K562 (cell line): ENCODE results near the gene CACNA2D3.

Experiments
- EP300 ChIP-seq: IDR thresholded peaks from 2 replicates; pipeline ENCODE4 v1.6.1; 2012; ENCODE audit warnings: low read length, improper control_type of control experiment
- TARDBP ChIP-seq: fragments of 450-650 bp; IDR thresholded peaks from 2 replicates; pipeline ENCODE4 v1.6.1; 2016
- ZFP1 ChIP-seq: fragments of 450-650 bp; formaldehyde crosslinking; IDR thresholded peaks from 2 replicates; pipeline ENCODE4 v1.4.0; 2020; ENCODE audit warnings: mild to moderate bottlenecking, mixed read lengths
- TF ChIP-seq, protein P1 (sequence below), 3 experiments: IDR thresholded peaks in 2 of 3; conservative IDR thresholded peaks in 1 of 3; 2 replicates each; pipeline ENCODE4 v1.5.1; 2011 to 2012; ENCODE audit warnings: low read length in 3 of 3, mild to moderate bottlenecking in 3 of 3, control low read depth in 2 of 3, improper control_type of control experiment in 1 of 3, inconsistent platforms in 1 of 3, low read depth in 1 of 3, mixed read lengths in 1 of 3, moderate library complexity in 1 of 3; ENCODE audit not compliant: insufficient read depth in 2 of 3
- TF ChIP-seq, protein P2 (sequence below): fragments of 450-650 bp; IDR thresholded peaks from 2 replicates; pipeline ENCODE4 v1.6.1; 2016; ENCODE audit warnings: antibody characterized with exemption

DNA sequence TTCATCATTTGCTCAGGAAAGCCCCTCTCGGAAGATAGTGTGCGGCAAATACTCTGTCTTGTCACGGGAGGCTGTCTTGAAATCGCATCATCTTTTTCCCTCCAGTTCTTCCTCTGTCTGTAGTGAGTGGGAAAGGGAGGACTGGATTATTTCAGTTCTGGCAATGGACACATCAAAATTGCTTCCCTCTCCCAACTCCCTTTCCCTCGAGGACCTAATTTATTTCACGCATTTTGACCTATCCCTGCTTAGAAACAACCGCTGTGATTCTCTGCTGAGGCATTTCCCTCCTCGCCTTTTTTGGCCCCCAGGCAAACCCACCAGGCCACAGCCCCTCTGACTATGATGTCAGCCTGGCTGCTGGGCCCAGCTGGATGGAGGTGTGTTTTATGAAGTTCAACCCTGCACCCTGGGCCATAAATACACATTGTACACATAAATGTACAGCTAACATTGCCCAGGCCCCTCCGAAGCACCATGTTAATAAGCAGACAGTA is 944.2 kb downstream of the CACNA2D3 start:
- TF ChIP-seq TARDBP (no peak), ZFP1 (no peak), EP300 (no peak)
- TF ChIP-seq, protein P1, sequence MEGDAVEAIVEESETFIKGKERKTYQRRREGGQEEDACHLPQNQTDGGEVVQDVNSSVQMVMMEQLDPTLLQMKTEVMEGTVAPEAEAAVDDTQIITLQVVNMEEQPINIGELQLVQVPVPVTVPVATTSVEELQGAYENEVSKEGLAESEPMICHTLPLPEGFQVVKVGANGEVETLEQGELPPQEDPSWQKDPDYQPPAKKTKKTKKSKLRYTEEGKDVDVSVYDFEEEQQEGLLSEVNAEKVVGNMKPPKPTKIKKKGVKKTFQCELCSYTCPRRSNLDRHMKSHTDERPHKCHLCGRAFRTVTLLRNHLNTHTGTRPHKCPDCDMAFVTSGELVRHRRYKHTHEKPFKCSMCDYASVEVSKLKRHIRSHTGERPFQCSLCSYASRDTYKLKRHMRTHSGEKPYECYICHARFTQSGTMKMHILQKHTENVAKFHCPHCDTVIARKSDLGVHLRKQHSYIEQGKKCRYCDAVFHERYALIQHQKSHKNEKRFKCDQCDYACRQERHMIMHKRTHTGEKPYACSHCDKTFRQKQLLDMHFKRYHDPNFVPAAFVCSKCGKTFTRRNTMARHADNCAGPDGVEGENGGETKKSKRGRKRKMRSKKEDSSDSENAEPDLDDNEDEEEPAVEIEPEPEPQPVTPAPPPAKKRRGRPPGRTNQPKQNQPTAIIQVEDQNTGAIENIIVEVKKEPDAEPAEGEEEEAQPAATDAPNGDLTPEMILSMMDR (IDR thresholded peaks at IDR 0.05 in 2 of 3, conservative IDR thresholded peaks at IDR 0.05 in 1 of 3; ENCODE audit: insufficient read depth in 2 of 3, low read depth in 1 of 3, low read length in 3 of 3): no peak
- TF ChIP-seq, protein P2, sequence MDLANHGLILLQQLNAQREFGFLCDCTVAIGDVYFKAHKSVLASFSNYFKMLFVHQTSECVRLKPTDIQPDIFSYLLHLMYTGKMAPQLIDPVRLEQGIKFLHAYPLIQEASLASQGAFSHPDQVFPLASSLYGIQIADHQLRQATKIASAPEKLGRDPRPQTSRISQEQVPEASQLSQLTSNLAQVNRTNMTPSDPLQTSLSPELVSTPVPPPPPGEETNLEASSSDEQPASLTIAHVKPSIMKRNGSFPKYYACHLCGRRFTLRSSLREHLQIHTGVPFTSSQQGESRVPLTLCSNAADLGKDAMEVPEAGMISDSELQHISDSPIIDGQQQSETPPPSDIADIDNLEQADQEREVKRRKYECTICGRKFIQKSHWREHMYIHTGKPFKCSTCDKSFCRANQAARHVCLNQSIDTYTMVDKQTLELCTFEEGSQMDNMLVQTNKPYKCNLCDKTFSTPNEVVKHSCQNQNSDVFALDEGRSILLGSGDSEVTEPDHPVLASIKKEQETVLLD: no peak
